Left lung (tissue), 10 donors: Measurements from ENCODE around the gene SHISA7. TPM values are rescaled to one million over a fixed set of nuclear protein-coding genes. Genes with fewer than 3 reads are reported as not detected.

ENCODE experiments used
- ATAC-seq: fragments of 200-7000 bp; cut with Tn5 transposase; one replicate; pipeline ENCODE4 v1.9.1; 2020; ENCODE audit warnings: moderate library complexity
- DNase-seq, 4 donors: peaks; one replicate each; pipeline ENCODE4 v3.0.0-alpha.2; 2013 to 2020
- H3K27ac ChIP-seq, 2 donors: fragments of 200-600 bp; sonication (generic) in 1 of 2; one replicate each; pipeline versions ENCODE4 v1.5.0 to v1.8.0; 2020 to 2021
- H3K27me3 ChIP-seq, 2 donors: fragments of 200-600 bp; sonication (generic) in 1 of 2; one replicate each; pipeline versions ENCODE4 v1.5.0 to v1.8.0; 2020 to 2021
- H3K36me3 ChIP-seq, 2 donors: fragments of 200-600 bp; sonication (generic) in 1 of 2; one replicate each; pipeline versions ENCODE4 v1.5.0 to v1.8.0; 2020 to 2021
- H3K4me1 ChIP-seq, 2 donors: fragments of 200-600 bp; one replicate each; pipeline ENCODE4 v1.8.0; 2021
- H3K4me3 ChIP-seq, 2 donors: fragments of 200-600 bp; sonication (generic) in 1 of 2; one replicate each; pipeline versions ENCODE4 v1.5.0 to v1.8.0; 2020 to 2021; ENCODE audit warnings: mild to moderate bottlenecking in 1 of 2
- H3K9me3 ChIP-seq, 2 donors: fragments of 200-600 bp; sonication (generic) in 1 of 2; one replicate each; pipeline versions ENCODE4 v1.5.0 to v1.8.0; 2020 to 2021
- intact Hi-C, 2 donors: fragments of 100-400 bp; cut with DNase I; formaldehyde crosslinking; loops; one replicate each; pipeline versions ENCODE4 v1.11.2 to v1.14.2; 2022
- polyA plus RNA-seq, 6 donors: library from polyadenylated mRNA; unstranded; fragments of 120-200 nt; gene quantifications; one replicate each; pipeline ENCODE4 v1.2.1, GENCODE V29; 2013; ENCODE audit not compliant: insufficient read length in 6 of 6
- total RNA-seq, 2 donors: library from RNA; stranded (reverse); fragmentation: NEBNext Ultra II Directional; extraction: Animal tissue kit (Norgen Biotek cat#: 25700); gene quantifications; one replicate each; pipeline ENCODE4 v1.2.1, GENCODE V29; 2021
- TF ChIP-seq, protein P1 (sequence below), 2 donors: fragments of 200-600 bp; sonication (generic) in 1 of 2; IDR thresholded peaks; one replicate each; pipeline versions ENCODE4 v1.5.0 to v1.8.0; 2021; ENCODE audit warnings: antibody characterized with exemption in 2 of 2
- donor health status: DM: no; HTN: yes; CAD: no.
- donor health status: DM: no; HTN: no; CAD: no.

Gene SHISA7
- total and polyA plus RNA-seq, 8 donors, result 0.11 to 0.23 (median 0.20) TPM; not detected in 2

DNA sequence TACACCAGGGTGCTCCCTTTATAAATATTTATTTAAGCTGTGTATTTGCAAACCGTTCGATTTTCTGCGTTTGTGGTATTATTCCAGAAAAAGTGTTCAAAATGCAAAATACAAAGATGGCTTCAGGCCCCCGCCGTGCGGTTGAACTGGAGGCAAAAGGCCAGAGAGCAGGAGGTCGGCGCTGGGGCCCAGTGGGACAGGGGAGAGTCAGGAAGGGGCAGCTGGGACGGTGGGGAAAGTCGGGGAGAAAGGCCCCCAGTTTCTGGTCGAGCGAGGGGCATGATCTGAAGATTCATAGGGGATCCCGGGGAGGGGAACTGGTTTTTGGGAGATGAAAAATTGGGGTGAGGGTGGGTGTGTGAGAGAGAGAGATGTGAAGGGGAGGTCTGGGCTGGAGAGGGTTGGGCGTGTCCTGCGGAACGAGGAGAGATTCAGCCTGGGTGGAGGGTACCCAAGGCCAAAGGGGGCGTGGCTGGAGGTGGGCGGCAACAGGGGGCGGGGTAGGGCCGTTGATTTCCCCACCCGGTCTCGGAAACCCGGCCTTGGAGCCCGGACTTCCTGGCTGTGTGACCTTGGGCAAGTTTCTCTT is 17.7 kb upstream of the SHISA7 start:
- no peaks in the 10 kb centered on the region for H3K9me3 ChIP-seq
- ATAC-seq (peak; percentile 63), DNase-seq (peak in 3 of 4 donors; percentile 76 to 91 (median 83))
- H3K27ac ChIP-seq, result peak overlapping the region; percentile 81 to 85
- H3K36me3 ChIP-seq, result no peaks in the 10 kb centered on the region
- H3K27me3 ChIP-seq, result no peaks in the 10 kb centered on the region
- peaks cover 6 to 23% of the 10 kb centered on the region in 2 donors for H3K4me1 ChIP-seq
- intact Hi-C loops, result no loop called here
- TF ChIP-seq, protein P1, sequence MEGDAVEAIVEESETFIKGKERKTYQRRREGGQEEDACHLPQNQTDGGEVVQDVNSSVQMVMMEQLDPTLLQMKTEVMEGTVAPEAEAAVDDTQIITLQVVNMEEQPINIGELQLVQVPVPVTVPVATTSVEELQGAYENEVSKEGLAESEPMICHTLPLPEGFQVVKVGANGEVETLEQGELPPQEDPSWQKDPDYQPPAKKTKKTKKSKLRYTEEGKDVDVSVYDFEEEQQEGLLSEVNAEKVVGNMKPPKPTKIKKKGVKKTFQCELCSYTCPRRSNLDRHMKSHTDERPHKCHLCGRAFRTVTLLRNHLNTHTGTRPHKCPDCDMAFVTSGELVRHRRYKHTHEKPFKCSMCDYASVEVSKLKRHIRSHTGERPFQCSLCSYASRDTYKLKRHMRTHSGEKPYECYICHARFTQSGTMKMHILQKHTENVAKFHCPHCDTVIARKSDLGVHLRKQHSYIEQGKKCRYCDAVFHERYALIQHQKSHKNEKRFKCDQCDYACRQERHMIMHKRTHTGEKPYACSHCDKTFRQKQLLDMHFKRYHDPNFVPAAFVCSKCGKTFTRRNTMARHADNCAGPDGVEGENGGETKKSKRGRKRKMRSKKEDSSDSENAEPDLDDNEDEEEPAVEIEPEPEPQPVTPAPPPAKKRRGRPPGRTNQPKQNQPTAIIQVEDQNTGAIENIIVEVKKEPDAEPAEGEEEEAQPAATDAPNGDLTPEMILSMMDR (IDR thresholded peaks at IDR 0.05), result no peak
- H3K4me3 ChIP-seq, result peak overlapping the region; percentile 66 to 93

DNA sequence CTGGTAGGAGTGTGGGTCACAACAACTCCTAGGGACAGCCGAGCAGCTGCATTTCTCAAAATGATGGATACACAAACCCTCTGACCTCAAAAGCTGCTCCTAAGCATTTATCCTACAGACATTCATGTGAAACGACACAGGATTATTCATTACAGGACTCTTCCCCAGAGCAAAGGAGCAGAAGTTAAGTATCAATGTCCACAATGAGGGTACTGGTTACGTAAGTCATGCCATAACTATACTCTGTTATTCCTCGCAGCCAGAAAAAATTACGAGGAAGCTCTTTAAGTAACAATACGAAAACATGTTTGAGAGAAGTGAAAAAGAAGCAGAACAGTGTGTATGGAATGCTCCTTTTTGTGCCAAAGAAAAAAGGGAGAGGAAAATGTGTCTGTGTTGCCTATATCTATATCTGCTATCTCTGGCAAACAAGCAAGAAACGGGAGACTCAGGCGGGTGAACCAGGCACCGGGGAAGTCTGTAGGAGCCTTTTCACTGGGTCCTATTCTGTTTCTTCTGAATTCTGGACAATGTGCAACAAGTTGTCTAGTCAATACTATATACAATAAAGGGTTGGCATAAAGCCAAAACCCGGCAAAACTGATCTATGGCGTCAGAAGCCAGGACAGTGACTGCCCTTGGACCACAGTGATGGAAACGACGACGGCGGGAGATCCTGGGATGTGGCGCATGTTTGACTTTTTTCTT is 17.0 kb upstream of the SHISA7 start:
- peaks cover 0 to 6% of the 10 kb centered on the region in 2 donors for H3K36me3 ChIP-seq
- TF ChIP-seq, protein P1 (IDR thresholded peaks at IDR 0.05), result no peak
- intact Hi-C loops, result no loop called here
- peak overlapping the region; percentile 81 to 85 for H3K27ac ChIP-seq
- DNase-seq (peak in 2 of 4 donors; percentile 46 to 48), ATAC-seq (no peak)
- peaks cover 6 to 23% of the 10 kb centered on the region in 2 donors for H3K4me1 ChIP-seq
- no peaks in the 10 kb centered on the region for H3K27me3 ChIP-seq
- no peaks in the 10 kb centered on the region for H3K9me3 ChIP-seq
- peak overlapping the region in 1 of 2 donors; percentile 66 for H3K4me3 ChIP-seq

DNA sequence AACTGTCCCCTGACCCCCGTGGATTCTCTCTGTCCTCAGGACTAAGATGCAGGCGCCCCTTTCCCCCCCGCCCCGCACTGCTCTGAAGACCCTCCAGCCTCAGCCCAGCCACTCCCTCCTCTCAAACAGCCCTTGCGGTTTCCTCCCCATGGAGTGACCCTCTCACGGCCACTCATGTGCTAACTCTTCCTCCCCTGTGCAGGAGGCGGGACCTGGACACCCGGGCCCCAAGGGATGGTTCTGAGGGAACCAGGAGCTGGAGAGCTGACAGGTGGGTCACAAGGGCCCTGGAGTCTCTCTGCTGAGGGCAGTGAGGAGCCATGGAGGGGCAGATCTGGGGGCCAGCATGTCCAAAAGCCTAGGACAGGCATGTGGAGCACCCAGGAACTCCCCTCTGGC is 16.4 kb upstream of the SHISA7 start:
- ATAC-seq (no peak), DNase-seq (no peak)
- H3K27ac ChIP-seq, result no peak overlapping the region
- H3K36me3 ChIP-seq, result peaks cover 0 to 8% of the 10 kb centered on the region in 2 donors
- peak overlapping the region in 1 of 2 donors; percentile 66 for H3K4me3 ChIP-seq
- peaks cover 6 to 23% of the 10 kb centered on the region in 2 donors for H3K4me1 ChIP-seq
- intact Hi-C loops, result no loop called here
- TF ChIP-seq, protein P1 (IDR thresholded peaks at IDR 0.05), result no peak
- H3K9me3 ChIP-seq, result no peaks in the 10 kb centered on the region
- H3K27me3 ChIP-seq, result no peaks in the 10 kb centered on the region

DNA sequence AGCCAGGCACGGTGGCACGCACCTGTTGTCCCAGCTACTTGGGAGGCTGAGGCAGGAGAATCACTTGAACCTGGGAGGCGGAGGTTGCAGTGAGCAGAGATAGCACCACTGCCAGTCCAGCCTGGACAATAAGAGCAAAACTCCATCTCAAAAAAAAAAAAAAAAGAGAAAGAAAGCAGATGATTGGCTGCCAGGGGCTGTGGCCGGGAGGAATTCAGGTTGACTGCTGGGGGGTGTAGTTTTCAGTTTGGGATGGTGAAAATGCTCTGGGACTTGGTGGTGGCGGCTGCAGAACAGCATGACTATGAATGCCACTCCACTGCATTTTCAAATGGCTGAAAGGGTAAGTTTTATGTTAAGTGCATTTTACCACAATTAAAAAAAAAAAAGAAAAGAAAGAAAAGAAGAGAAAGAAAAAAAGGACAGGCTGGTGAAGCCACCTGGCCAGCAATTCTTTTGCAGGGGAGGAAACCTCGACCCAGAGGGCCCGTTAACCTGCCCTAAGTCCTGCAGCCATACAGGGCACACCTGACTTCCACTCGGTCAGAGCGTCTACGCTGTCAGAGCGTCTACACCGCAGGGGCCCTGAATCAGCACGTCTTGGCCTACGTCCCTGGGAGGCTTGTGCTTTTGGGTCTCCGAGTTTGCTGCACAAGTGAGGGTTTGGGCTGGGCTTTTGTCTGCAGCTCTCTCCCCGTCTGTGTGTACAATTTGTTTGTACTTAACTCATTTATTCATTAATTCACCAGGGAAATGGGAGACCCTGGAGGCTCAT is 14.8 kb upstream of the SHISA7 start:
- no peak for DNase-seq
- H3K4me1 ChIP-seq, result peaks cover 6 to 23% of the 10 kb centered on the region in 2 donors
- H3K36me3 ChIP-seq, result peaks cover 0 to 8% of the 10 kb centered on the region in 2 donors
- H3K27ac ChIP-seq, result no peak overlapping the region
- intact Hi-C loops, result no loop called here
- no peaks in the 10 kb centered on the region for H3K9me3 ChIP-seq
- H3K27me3 ChIP-seq, result peaks cover 2 to 3% of the 10 kb centered on the region in 2 donors
- no peak overlapping the region for H3K4me3 ChIP-seq
- no peak for ATAC-seq
- TF ChIP-seq, protein P1 (IDR thresholded peaks at IDR 0.05), result no peak

DNA sequence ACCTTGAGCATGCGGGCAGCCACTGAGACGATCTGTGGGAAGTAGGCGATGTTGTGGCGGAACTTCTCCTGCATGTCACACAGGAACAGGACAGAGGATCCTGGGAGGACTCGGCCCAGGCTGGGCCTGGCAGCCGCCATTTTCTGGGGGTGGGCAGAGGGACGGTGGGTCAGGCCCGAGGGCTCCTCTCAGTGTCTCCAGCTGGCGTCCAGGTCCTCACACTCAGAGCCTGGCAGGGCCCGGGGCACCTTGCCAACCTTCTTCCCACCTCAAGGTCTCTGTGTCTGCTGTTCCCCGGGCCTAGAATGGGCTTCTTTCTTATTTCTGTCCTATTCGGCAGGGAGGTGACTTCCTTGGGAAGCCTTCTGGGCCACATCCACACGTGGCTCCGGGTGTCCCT is 13.2 kb upstream of the SHISA7 start:
- TF ChIP-seq, protein P1 (IDR thresholded peaks at IDR 0.05), result no peak
- H3K4me1 ChIP-seq, result peaks cover 6 to 31% of the 10 kb centered on the region in 2 donors

More for the DNA sequence above, 13.2 kb upstream of the SHISA7 start:
- ATAC-seq (no peak), DNase-seq (no peak)
- Histone ChIP-seq H3K27ac (no peak overlapping the region), H3K27me3 (peaks cover 17 to 18% of the 10 kb centered on the region in 2 donors), H3K4me3 (no peak overlapping the region), H3K36me3 (peaks cover 0 to 8% of the 10 kb centered on the region in 2 donors), H3K9me3 (no peaks in the 10 kb centered on the region)
- intact Hi-C loops, result no loop called here
